Gastrocnemius medialis (tissue), 4 donors: ENCODE measurements around the gene FIBCD1.

Experiments
- CTCF ChIP-seq, 5 experiments: fragments of 450-650 bp in 3 of 5; fragments of 200-600 bp in 2 of 5; sonication (generic) in 2 of 5; IDR thresholded peaks in 4 of 5; conservative IDR thresholded peaks in 1 of 5; 1 replicate in 4 of 5; 2 replicates in 1 of 5; pipeline ENCODE4 v1.5.1; 2016 to 2019; ENCODE audit warnings: antibody characterized with exemption in 5 of 5, mild to moderate bottlenecking in 3 of 5, moderate library complexity in 3 of 5
- POLR2A ChIP-seq, 2 donors: fragments of 450-650 bp; IDR thresholded peaks; one replicate each; pipeline ENCODE4 v1.6.1; 2017; ENCODE audit warnings: antibody characterized with exemption in 2 of 2, mild to moderate bottlenecking in 2 of 2, moderate library complexity in 2 of 2

- TF ChIP-seq CTCF (IDR thresholded peaks at IDR 0.05 in 4 of 5, conservative IDR thresholded peaks at IDR 0.05 in 1 of 5): no peak
- TF ChIP-seq POLR2A (IDR thresholded peaks at IDR 0.05): no peak
Measured at GRCh38 chr9:130956636-130957450, 17.8 kb upstream of the FIBCD1 start.
